Central memory CD8-positive, alpha-beta T cell (primary cell): ENCODE results near the gene TWSG1.
"Not testable (repeated sequence)": the region's sequence is repeated elsewhere in the genome, so short reads cannot be mapped to it uniquely, and the experiment has no call there.

Source experiments
- ATAC-seq: fragments of 150-1000 bp; cut with Tn5 transposase; replicated peaks from 2 replicates; pipeline ENCODE4 v1.10.0; 2022; ENCODE audit warnings: mild to moderate bottlenecking, moderate FRiP score, moderate number of reproducible peaks; ENCODE audit not compliant: poor library complexity, severe bottlenecking; ENCODE audit errors: extremely low read depth
- DNase-seq, 2 donors: peaks; one replicate each; pipeline ENCODE4 v3.0.0; 2021; ENCODE audit warnings: low spot score in 2 of 2
- H3K27ac Mint-ChIP-seq: one replicate; pipeline ENCODE4 v1.8.0; 2022; ENCODE audit warnings: low read depth, mild to moderate bottlenecking, moderate library complexity, mixed read lengths
- H3K27me3 Mint-ChIP-seq: one replicate; pipeline ENCODE4 v1.8.0; 2022; ENCODE audit warnings: mixed read lengths
- H3K36me3 Mint-ChIP-seq: one replicate; pipeline ENCODE4 v1.8.0; 2022; ENCODE audit warnings: mild to moderate bottlenecking, moderate library complexity, mixed read lengths; ENCODE audit not compliant: insufficient read depth
- H3K4me1 Mint-ChIP-seq: one replicate; pipeline ENCODE4 v1.8.0; 2022; ENCODE audit warnings: mixed read lengths
- H3K4me3 Mint-ChIP-seq: one replicate; pipeline ENCODE4 v1.8.0; 2022; ENCODE audit warnings: mild to moderate bottlenecking, moderate library complexity, mixed read lengths
- H3K9me3 Mint-ChIP-seq: one replicate; pipeline ENCODE4 v1.8.0; 2022; ENCODE audit warnings: mixed read lengths

TWSG1 gene

GRCh38 chr18:9373254-9373653 is 38.7 kb downstream of the TWSG1 start:
- not testable (repeated sequence) for H3K4me3 Mint-ChIP-seq, H3K9me3 Mint-ChIP-seq, DNase-seq, H3K27ac Mint-ChIP-seq, H3K27me3 Mint-ChIP-seq, ATAC-seq, H3K4me1 Mint-ChIP-seq, H3K36me3 Mint-ChIP-seq

DNA sequence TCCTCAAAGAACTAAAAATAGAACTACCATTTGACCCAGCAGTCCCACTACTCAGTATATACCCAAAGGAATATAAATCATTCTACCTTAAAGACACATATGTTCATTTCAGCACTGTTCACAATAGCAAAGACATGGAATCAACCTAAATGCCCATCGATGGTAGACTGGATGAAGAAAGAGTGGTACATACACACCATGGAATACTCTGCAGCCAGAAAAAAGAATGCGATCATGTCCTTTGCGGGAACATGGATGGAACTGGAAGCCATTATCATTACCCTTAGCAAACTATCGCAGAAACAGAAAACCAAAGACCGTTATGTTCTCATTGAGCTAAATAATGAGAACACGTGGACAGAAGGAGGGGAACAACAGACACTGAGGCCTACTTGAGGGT is 44.5 kb downstream of the TWSG1 start:
- Mint-ChIP-seq H3K27me3 (no peaks in the 10 kb centered on the region), H3K36me3 (peaks cover 5% of the 10 kb centered on the region), H3K27ac (no peak overlapping the region), H3K4me3 (no peak overlapping the region), H3K9me3 (no peaks in the 10 kb centered on the region), H3K4me1 (no peaks in the 10 kb centered on the region)
- DNase-seq, result no peak
- no peak for ATAC-seq

DNA sequence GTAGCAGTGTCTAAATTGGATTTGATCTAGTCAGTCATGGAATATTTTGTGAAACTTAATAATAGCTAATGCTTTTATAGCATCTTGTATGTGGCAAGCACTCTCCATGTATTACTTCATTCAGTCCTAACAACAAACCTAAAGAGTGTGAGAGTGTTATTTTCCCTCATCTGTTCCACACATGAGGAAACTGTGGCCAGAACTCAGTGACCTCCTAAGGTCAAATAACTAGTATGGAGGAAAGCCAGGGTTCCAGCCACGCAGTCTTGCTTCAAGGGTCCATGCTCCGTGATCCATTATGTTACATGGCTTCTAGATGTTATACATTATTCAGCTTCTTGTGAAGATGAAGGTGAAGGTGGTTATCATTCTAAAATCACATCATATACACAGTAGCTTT is 45.5 kb downstream of the TWSG1 start:
- H3K27me3 Mint-ChIP-seq, result no peaks in the 10 kb centered on the region
- ATAC-seq, result no peak
- no peak overlapping the region for H3K27ac Mint-ChIP-seq
- H3K9me3 Mint-ChIP-seq, result no peaks in the 10 kb centered on the region
- no peak overlapping the region for H3K4me3 Mint-ChIP-seq
- peaks cover 5% of the 10 kb centered on the region for H3K36me3 Mint-ChIP-seq
- H3K4me1 Mint-ChIP-seq, result no peaks in the 10 kb centered on the region
- no peak for DNase-seq

- no peak for ATAC-seq
- no peak overlapping the region for H3K27ac Mint-ChIP-seq
- DNase-seq, result no peak
- H3K9me3 Mint-ChIP-seq, result no peaks in the 10 kb centered on the region
- no peaks in the 10 kb centered on the region for H3K27me3 Mint-ChIP-seq
- H3K4me1 Mint-ChIP-seq, result no peaks in the 10 kb centered on the region
- no peak overlapping the region for H3K4me3 Mint-ChIP-seq
- peaks cover 5% of the 10 kb centered on the region for H3K36me3 Mint-ChIP-seq
These were observed 46.2 kb downstream of the TWSG1 start for GRCh38 chr18:9380621-9381395.

GRCh38 chr18:9386879-9387278 is 52.3 kb downstream of the TWSG1 start:
- H3K9me3 Mint-ChIP-seq, result no peaks in the 10 kb centered on the region
- no peak for ATAC-seq
- no peaks in the 10 kb centered on the region for H3K4me1 Mint-ChIP-seq
- no peak overlapping the region for H3K4me3 Mint-ChIP-seq
- no peaks in the 10 kb centered on the region for H3K27me3 Mint-ChIP-seq
- peaks cover 2% of the 10 kb centered on the region for H3K36me3 Mint-ChIP-seq
- H3K27ac Mint-ChIP-seq, result no peak overlapping the region
- DNase-seq, result no peak

DNA sequence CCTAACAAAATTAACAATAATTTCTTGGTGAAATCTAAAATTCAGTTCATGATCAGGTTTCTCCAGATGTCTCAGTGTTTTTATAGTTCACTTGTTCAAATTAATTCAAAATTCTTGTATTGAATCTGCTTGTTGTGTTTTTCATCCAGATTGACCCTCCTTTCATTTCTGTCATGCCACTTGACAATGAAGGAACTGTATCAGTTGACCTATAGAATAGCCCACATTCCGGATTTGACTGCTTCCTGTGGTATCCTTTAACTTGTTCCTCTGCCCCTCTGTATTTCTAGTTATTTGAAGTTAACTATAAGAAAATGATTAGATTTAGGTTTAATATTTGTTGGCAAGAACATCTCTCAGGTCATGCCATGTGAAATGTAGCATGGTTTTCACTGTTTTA is 53.3 kb downstream of the TWSG1 start:
- peaks cover 2% of the 10 kb centered on the region for H3K36me3 Mint-ChIP-seq
- H3K27me3 Mint-ChIP-seq, result no peaks in the 10 kb centered on the region
- H3K4me1 Mint-ChIP-seq, result no peaks in the 10 kb centered on the region
- no peak overlapping the region for H3K4me3 Mint-ChIP-seq
- no peak for ATAC-seq
- DNase-seq, result no peak
- H3K9me3 Mint-ChIP-seq, result no peaks in the 10 kb centered on the region
- no peak overlapping the region for H3K27ac Mint-ChIP-seq

- ATAC-seq (no peak), DNase-seq (no peak)
- Mint-ChIP-seq H3K4me3 (no peak overlapping the region), H3K27ac (no peak overlapping the region), H3K27me3 (no peaks in the 10 kb centered on the region), H3K4me1 (no peaks in the 10 kb centered on the region), H3K9me3 (no peaks in the 10 kb centered on the region), H3K36me3 (peaks cover 2% of the 10 kb centered on the region)
These were observed 55.1 kb downstream of the TWSG1 start for GRCh38 chr18:9389706-9390105.

GRCh38 chr18:9392726-9393125 is 58.2 kb downstream of the TWSG1 start:
- Mint-ChIP-seq H3K27ac (no peak overlapping the region), H3K27me3 (no peaks in the 10 kb centered on the region), H3K36me3 (peaks cover 5% of the 10 kb centered on the region), H3K9me3 (no peaks in the 10 kb centered on the region), H3K4me1 (no peaks in the 10 kb centered on the region), H3K4me3 (no peak overlapping the region)
- DNase-seq (no peak), ATAC-seq (no peak)

DNA sequence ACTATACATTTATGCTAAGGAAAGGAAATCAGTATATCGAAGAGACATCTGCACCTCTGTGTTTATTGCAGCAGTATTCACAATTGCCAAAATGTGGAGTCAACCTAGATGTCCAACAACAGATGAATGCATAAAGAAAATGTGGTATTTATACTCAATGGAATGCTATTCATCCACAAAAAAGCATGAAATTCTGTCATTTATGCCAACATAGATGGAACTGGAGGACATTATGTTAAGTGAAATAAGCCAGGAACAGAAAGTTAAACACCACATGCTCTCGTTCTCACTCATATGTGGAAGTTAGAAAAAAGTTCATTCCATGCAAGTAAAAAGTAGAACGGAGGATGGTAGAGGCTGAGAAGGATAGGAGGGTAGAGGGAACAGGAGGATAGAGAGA is 59.5 kb downstream of the TWSG1 start:
- peaks cover 10% of the 10 kb centered on the region for H3K36me3 Mint-ChIP-seq
- no peak overlapping the region for H3K4me3 Mint-ChIP-seq
- no peaks in the 10 kb centered on the region for H3K4me1 Mint-ChIP-seq
- no peak for DNase-seq
- no peaks in the 10 kb centered on the region for H3K27me3 Mint-ChIP-seq
- H3K27ac Mint-ChIP-seq, result no peak overlapping the region
- ATAC-seq, result no peak
- H3K9me3 Mint-ChIP-seq, result no peaks in the 10 kb centered on the region

- no peaks in the 10 kb centered on the region for H3K9me3 Mint-ChIP-seq
These were observed 65.6 kb downstream of the TWSG1 start for GRCh38 chr18:9400197-9400596.

GRCh38 chr18:9401176-9401575 is 66.6 kb downstream of the TWSG1 start:
- H3K4me3 Mint-ChIP-seq, result no peak overlapping the region
- no peaks in the 10 kb centered on the region for H3K9me3 Mint-ChIP-seq
- no peak overlapping the region for H3K27ac Mint-ChIP-seq
- H3K27me3 Mint-ChIP-seq, result no peaks in the 10 kb centered on the region
- no peaks in the 10 kb centered on the region for H3K4me1 Mint-ChIP-seq
- ATAC-seq (no peak), DNase-seq (no peak)
- H3K36me3 Mint-ChIP-seq, result peaks cover 7% of the 10 kb centered on the region

More at GRCh38 chr18:9400197-9400596, 65.6 kb downstream of the TWSG1 start:
- no peak for DNase-seq
- Mint-ChIP-seq H3K4me3 (no peak overlapping the region), H3K36me3 (peaks cover 8% of the 10 kb centered on the region), H3K27me3 (no peaks in the 10 kb centered on the region), H3K27ac (no peak overlapping the region), H3K4me1 (no peaks in the 10 kb centered on the region)
- no peak for ATAC-seq

GRCh38 chr18:9402358-9403007 is 67.9 kb downstream of the TWSG1 start:
- H3K27ac Mint-ChIP-seq, ATAC-seq: not testable (repeated sequence)

GRCh38 chr18:9403795-9404564 is 69.4 kb downstream of the TWSG1 start:
- no peaks in the 10 kb centered on the region for H3K9me3 Mint-ChIP-seq
- H3K27ac Mint-ChIP-seq, result no peak overlapping the region
- no peaks in the 10 kb centered on the region for H3K27me3 Mint-ChIP-seq
- no peak for ATAC-seq
- no peak for DNase-seq
- H3K4me3 Mint-ChIP-seq, result no peak overlapping the region
- no peaks in the 10 kb centered on the region for H3K4me1 Mint-ChIP-seq
- H3K36me3 Mint-ChIP-seq, result no peaks in the 10 kb centered on the region

More at GRCh38 chr18:9402358-9403007, 67.9 kb downstream of the TWSG1 start:
- not testable (repeated sequence) for H3K27me3 Mint-ChIP-seq, H3K9me3 Mint-ChIP-seq, H3K36me3 Mint-ChIP-seq, H3K4me1 Mint-ChIP-seq, H3K4me3 Mint-ChIP-seq, DNase-seq
